Spleen (tissue), 11 donors: ENCODE data around the gene SLC4A1AP. TPM values are rescaled to one million over a fixed set of nuclear protein-coding genes. Genes with fewer than 3 reads are reported as not detected.

Experiments
- DNase-seq: peaks from one replicate; pipeline ENCODE4 v3.0.0-alpha.2; 2020
- H3K27ac ChIP-seq, 8 donors: fragments of 200-600 bp; sonication (generic) in 7 of 8; 1 replicate in 4 of 8; 2 replicates in 4 of 8; pipeline versions ENCODE4 v1.5.0 to v1.8.0; 2016 to 2021; ENCODE audit warnings: inconsistent platforms in 4 of 8, mild to moderate bottlenecking in 4 of 8, moderate library complexity in 1 of 8
- H3K27me3 ChIP-seq, 7 donors: fragments of 200-600 bp; sonication (generic) in 6 of 7; replicated peaks in 1 of 7; 1 replicate in 4 of 7; 2 replicates in 3 of 7; pipeline versions ENCODE4 v1.5.0 to v1.8.0; 2016 to 2021; ENCODE audit warnings: inconsistent platforms in 3 of 7, mild to moderate bottlenecking in 1 of 7
- H3K36me3 ChIP-seq, 6 donors: fragments of 200-600 bp; sonication (generic) in 5 of 6; 1 replicate in 4 of 6; 2 replicates in 2 of 6; pipeline versions ENCODE4 v1.5.0 to v1.8.0; 2016 to 2021; ENCODE audit warnings: inconsistent platforms in 2 of 6
- H3K4me1 ChIP-seq, 6 donors: fragments of 200-600 bp; sonication (generic) in 5 of 6; 1 replicate in 3 of 6; 2 replicates in 3 of 6; pipeline versions ENCODE4 v1.5.0 to v1.8.0; 2016 to 2021; ENCODE audit warnings: inconsistent platforms in 3 of 6
- H3K4me3 ChIP-seq, 8 donors: fragments of 200-600 bp; sonication (generic) in 7 of 8; 1 replicate in 4 of 8; 2 replicates in 4 of 8; pipeline versions ENCODE4 v1.5.0 to v1.8.0; 2016 to 2021; ENCODE audit warnings: inconsistent platforms in 4 of 8, mild to moderate bottlenecking in 4 of 8, moderate library complexity in 2 of 8
- H3K9me3 ChIP-seq, 8 donors: fragments of 200-600 bp; sonication (generic) in 7 of 8; 1 replicate in 4 of 8; 2 replicates in 4 of 8; pipeline versions ENCODE4 v1.5.0 to v1.8.0; 2016 to 2021; ENCODE audit warnings: inconsistent platforms in 4 of 8
- CTCF ChIP-seq, 11 experiments: fragments of 200-600 bp in 7 of 11; fragments of 450-650 bp in 4 of 11; sonication (generic) in 4 of 11; IDR thresholded peaks in 8 of 11; conservative IDR thresholded peaks in 3 of 11; 1 replicate in 7 of 11; 2 replicates in 4 of 11; pipeline versions ENCODE4 v1.4.0 to v1.8.0; 2016 to 2021; ENCODE audit warnings: antibody characterized with exemption in 11 of 11, inconsistent platforms in 4 of 11, mild to moderate bottlenecking in 1 of 11
- POLR2A ChIP-seq, 3 donors: fragments of 450-650 bp; IDR thresholded peaks; one replicate each; pipeline ENCODE4 v1.5.1; 2017; ENCODE audit warnings: antibody characterized with exemption in 3 of 3, mild to moderate bottlenecking in 1 of 3
- POLR2AphosphoS5 ChIP-seq, 3 donors: sonication (generic); formaldehyde crosslinking; IDR thresholded peaks; one replicate each; pipeline ENCODE4 v1.5.1; 2017; ENCODE audit warnings: antibody characterized with exemption in 3 of 3
- WGBS, 5 donors: extraction: QIAGEN DNeasy Blood & Tissue Kit in 3 of 5; methylation state at CpG; one replicate each; pipeline versions ENCODE4 v1.1.5 to v1.1.7; 2013 to 2018; 5-methylcytosine and 5-hydroxymethylcytosine counted together
- intact Hi-C: fragments of 100-400 bp; cut with DNase I; formaldehyde crosslinking; loops from one replicate; pipeline ENCODE4 v1.15.0; 2023; ENCODE audit warnings: low total_unique reads
- polyA plus RNA-seq, 3 donors: library from polyadenylated mRNA; stranded (reverse); fragments of 200-250 nt; gene quantifications; one replicate each; pipeline ENCODE4 v1.2.1, GENCODE V29; 2013
- total RNA-seq, 7 donors: library from RNA; depleted of rRNA in 3 of 7; stranded (reverse); fragments of >200 nt in 3 of 7; fragmentation: NEBNext Ultra II Directional in 4 of 7; extraction: Animal tissue kit (Norgen Biotek cat#: 25700) in 4 of 7; gene quantifications; one replicate each; pipeline versions ENCODE4 v1.1.0 to v1.2.1, GENCODE V29; 2016 to 2021
- donor health status: healthy with polysubstance abuse.
- donor health status: DM: no; HTN: no; CAD: no; lungs with moderate emphysema.
- donor health status: DM: no; HTN: no; CAD: no.
- donor health status: Bipolar disorder and iron deficiency.
- donor health status: healthy.
- donor health status: DM: no; HTN: no; CAD: no.
- donor health status: DM: yes; HTN: yes; CAD: no.

The SLC4A1AP gene
- total and polyA plus RNA-seq, 10 donors: 10.5 to 25.4 (median 19.1) TPM

- no peak for DNase-seq
- TF ChIP-seq POLR2A (IDR thresholded peaks at IDR 0.05) (no peak), POLR2AphosphoS5 (IDR thresholded peaks at IDR 0.05) (no peak), CTCF (IDR thresholded peaks at IDR 0.05 in 8 of 11, conservative IDR thresholded peaks at IDR 0.05 in 3 of 11) (no peak)
- H3K36me3 ChIP-seq: peaks cover 4 to 98% (median 53%) of the 10 kb centered on the region in 6 donors
- WGBS, 5 donors: 76 to 93% (median 90%) methylated on average over 2 of the region's 2 CpGs
- H3K27ac ChIP-seq: no peak overlapping the region
- H3K4me1 ChIP-seq: peaks cover 0 to 16% (median 0%) of the 10 kb centered on the region in 6 donors
- H3K4me3 ChIP-seq: no peak overlapping the region
- no peaks in the 10 kb centered on the region for H3K27me3 ChIP-seq
- H3K9me3 ChIP-seq: no peaks in the 10 kb centered on the region
- intact Hi-C loops: no loop called here
Observed at GRCh38 chr2:27689424-27689823, 25.7 kb downstream of the SLC4A1AP start.

- DNase-seq: no peak
- no peak overlapping the region for H3K27ac ChIP-seq
- no peaks in the 10 kb centered on the region for H3K9me3 ChIP-seq
- H3K4me1 ChIP-seq: peaks cover 0 to 12% (median 0%) of the 10 kb centered on the region in 6 donors
- H3K4me3 ChIP-seq: no peak overlapping the region
- H3K36me3 ChIP-seq: peaks cover 4 to 98% (median 57%) of the 10 kb centered on the region in 6 donors
- H3K27me3 ChIP-seq: no peaks in the 10 kb centered on the region
- intact Hi-C loops: no loop called here
- TF ChIP-seq CTCF (IDR thresholded peaks at IDR 0.05 in 8 of 11, conservative IDR thresholded peaks at IDR 0.05 in 3 of 11) (no peak), POLR2AphosphoS5 (IDR thresholded peaks at IDR 0.05) (no peak), POLR2A (IDR thresholded peaks at IDR 0.05) (no peak)
Observed at GRCh38 chr2:27690052-27690451, 26.4 kb downstream of the SLC4A1AP start.

- intact Hi-C loops: no loop called here
- TF ChIP-seq POLR2A (IDR thresholded peaks at IDR 0.05) (no peak), POLR2AphosphoS5 (IDR thresholded peaks at IDR 0.05) (no peak), CTCF (IDR thresholded peaks at IDR 0.05 in 8 of 11, conservative IDR thresholded peaks at IDR 0.05 in 3 of 11) (no peak)
- H3K9me3 ChIP-seq: no peaks in the 10 kb centered on the region
Observed at GRCh38 chr2:27697660-27698059, 34.0 kb downstream of the SLC4A1AP start.

GRCh38 chr2:27701676-27702075 lies 38.0 kb downstream of the SLC4A1AP start:
- Histone ChIP-seq H3K27ac (no peak overlapping the region), H3K4me3 (no peak overlapping the region), H3K36me3 (peaks cover 0 to 26% (median 5%) of the 10 kb centered on the region in 6 donors), H3K9me3 (no peaks in the 10 kb centered on the region), H3K27me3 (no peaks in the 10 kb centered on the region), H3K4me1 (peaks cover 0 to 27% (median 15%) of the 10 kb centered on the region in 6 donors)
- TF ChIP-seq POLR2AphosphoS5 (IDR thresholded peaks at IDR 0.05) (no peak), CTCF (IDR thresholded peaks at IDR 0.05 in 8 of 11, conservative IDR thresholded peaks at IDR 0.05 in 3 of 11) (no peak), POLR2A (IDR thresholded peaks at IDR 0.05) (no peak)
- DNase-seq: no peak
- intact Hi-C loops: loop anchor here (5.0 kb wide), 1 partner anchor 751 kb away; no protein-coding TSS in a partner anchor
- 52 to 71% (median 56%) methylated on average over 2 to 5 of the region's 5 CpGs for WGBS, 5 donors

More at GRCh38 chr2:27697660-27698059, 34.0 kb downstream of the SLC4A1AP start:
- Histone ChIP-seq H3K27ac (no peak overlapping the region), H3K27me3 (no peaks in the 10 kb centered on the region), H3K4me3 (no peak overlapping the region), H3K4me1 (no peaks in the 10 kb centered on the region), H3K36me3 (peaks cover 0 to 66% (median 28%) of the 10 kb centered on the region in 6 donors)
- DNase-seq: no peak
- 81 to 93% (median 86%) methylated on average over 1 of the region's 1 CpG for WGBS, 5 donors
